ENCODE measurements around the gene CNOT6.

The CNOT6 gene

DNA sequence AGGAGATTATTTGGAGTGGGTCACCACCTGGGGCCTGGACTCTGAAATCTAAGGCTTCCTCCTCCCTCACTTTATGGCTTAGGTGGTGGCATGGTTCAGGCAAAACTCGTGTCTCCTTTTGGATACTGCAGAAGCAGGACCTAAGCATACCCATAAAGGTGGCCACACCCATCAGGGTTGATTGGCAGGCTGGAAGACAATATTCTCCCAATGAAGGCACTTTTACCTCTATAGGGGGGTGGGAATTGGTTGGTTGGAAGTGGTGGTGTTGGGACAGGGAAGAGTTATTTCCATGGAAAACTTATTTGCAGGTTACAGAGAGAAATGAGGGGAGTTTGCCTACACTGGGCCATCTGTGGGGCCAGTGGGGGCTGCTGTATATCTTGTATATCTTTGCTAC lies 39.7 kb downstream of the CNOT6 start:
- H3K4me3 ChIP-seq (ENCODE audit: low read length): no peak overlapping the region
- peaks cover 31% of the 10 kb centered on the region for H3K9me3 ChIP-seq (ENCODE audit: low read length)

GRCh38 chr5:180535573-180535972 lies 41.4 kb downstream of the CNOT6 start:
- Histone ChIP-seq H3K27me3 (ENCODE audit: insufficient read depth, low read length) (no peaks in the 10 kb centered on the region), H3K4me3 (ENCODE audit: low read length) (no peak overlapping the region), H2AFZ (ENCODE audit: low read depth, low read length) (no peak overlapping the region), H3K36me3 (ENCODE audit: insufficient read depth, low read length) (peaks cover 59% of the 10 kb centered on the region), H3K9me3 (ENCODE audit: low read length) (peaks cover 31% of the 10 kb centered on the region), H3K4me1 (ENCODE audit: insufficient read depth, low read length) (no peaks in the 10 kb centered on the region)

More for the DNA sequence above, 39.7 kb downstream of the CNOT6 start:
- no peak overlapping the region for H2AFZ ChIP-seq (ENCODE audit: low read depth, low read length)
- H3K36me3 ChIP-seq (ENCODE audit: insufficient read depth, low read length): peaks cover 62% of the 10 kb centered on the region
- no peaks in the 10 kb centered on the region for H3K4me1 ChIP-seq (ENCODE audit: insufficient read depth, low read length)
- no peaks in the 10 kb centered on the region for H3K27me3 ChIP-seq (ENCODE audit: insufficient read depth, low read length)

GRCh38 chr5:180540050-180540694 lies 46.0 kb downstream of the CNOT6 start:
- H3K9me3 ChIP-seq (ENCODE audit: low read length): peaks cover 18% of the 10 kb centered on the region
- no peaks in the 10 kb centered on the region for H3K27me3 ChIP-seq (ENCODE audit: insufficient read depth, low read length)
- H3K4me3 ChIP-seq (ENCODE audit: low read length): no peak overlapping the region
- no peaks in the 10 kb centered on the region for H3K4me1 ChIP-seq (ENCODE audit: insufficient read depth, low read length)
- peaks cover 57% of the 10 kb centered on the region for H3K36me3 ChIP-seq (ENCODE audit: insufficient read depth, low read length)
- H2AFZ ChIP-seq (ENCODE audit: low read depth, low read length): no peak overlapping the region

DNA sequence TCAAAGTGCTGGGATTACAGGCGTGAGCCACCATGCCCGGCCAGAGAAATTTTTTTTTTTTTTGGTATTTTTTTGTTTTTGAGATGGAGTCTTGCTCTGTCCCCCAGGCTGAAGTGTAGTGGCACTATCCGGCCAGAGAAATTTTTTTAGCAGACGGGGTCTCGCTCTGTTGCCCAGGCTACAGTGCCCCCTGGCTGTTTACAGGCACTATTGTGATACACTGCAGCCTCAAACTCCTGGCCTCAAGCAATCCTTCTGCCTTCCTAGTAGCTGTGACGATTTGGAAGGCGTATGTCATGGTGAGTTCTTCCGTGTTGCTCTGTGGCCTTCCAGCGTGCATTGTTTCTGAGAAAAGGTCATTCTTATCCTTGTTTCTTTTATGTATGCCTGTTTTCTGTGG lies 47.5 kb downstream of the CNOT6 start:
- peaks cover 16% of the 10 kb centered on the region for H3K9me3 ChIP-seq (ENCODE audit: low read length)
- no peak overlapping the region for H2AFZ ChIP-seq (ENCODE audit: low read depth, low read length)
- no peaks in the 10 kb centered on the region for H3K4me1 ChIP-seq (ENCODE audit: insufficient read depth, low read length)
- H3K4me3 ChIP-seq (ENCODE audit: low read length): no peak overlapping the region
- H3K36me3 ChIP-seq (ENCODE audit: insufficient read depth, low read length): peaks cover 52% of the 10 kb centered on the region
- no peaks in the 10 kb centered on the region for H3K27me3 ChIP-seq (ENCODE audit: insufficient read depth, low read length)

- H3K4me1 ChIP-seq (ENCODE audit: insufficient read depth, low read length): no peaks in the 10 kb centered on the region
- H2AFZ ChIP-seq (ENCODE audit: low read depth, low read length): no peak overlapping the region
- peaks cover 47% of the 10 kb centered on the region for H3K36me3 ChIP-seq (ENCODE audit: insufficient read depth, low read length)
- no peak overlapping the region for H3K4me3 ChIP-seq (ENCODE audit: low read length)
- H3K27me3 ChIP-seq (ENCODE audit: insufficient read depth, low read length): no peaks in the 10 kb centered on the region
- peaks cover 6% of the 10 kb centered on the region for H3K9me3 ChIP-seq (ENCODE audit: low read length)
Measured at GRCh38 chr5:180545248-180545647, 51.1 kb downstream of the CNOT6 start.

DNA sequence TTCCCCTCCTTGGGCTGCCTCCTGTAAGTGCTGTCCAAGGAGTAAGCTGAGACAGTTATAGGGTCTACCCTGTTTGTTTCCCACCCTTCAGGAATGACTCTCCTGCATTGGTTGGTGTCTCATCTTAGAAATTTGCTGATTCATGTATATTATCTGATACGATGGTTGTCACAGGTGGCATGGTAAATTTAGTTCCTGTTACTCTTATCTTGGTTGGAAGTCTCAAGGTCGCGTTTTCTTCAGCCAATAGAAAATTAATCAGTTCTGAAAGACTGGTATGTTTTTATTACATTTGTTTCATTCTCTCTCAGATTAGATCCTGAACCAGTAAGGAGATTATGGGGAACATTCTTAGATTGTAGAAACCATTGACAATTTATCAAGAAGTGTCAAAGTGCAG lies 54.4 kb downstream of the CNOT6 start:
- H3K36me3 ChIP-seq (ENCODE audit: insufficient read depth, low read length): peaks cover 54% of the 10 kb centered on the region
- no peak overlapping the region for H2AFZ ChIP-seq (ENCODE audit: low read depth, low read length)
- H3K4me3 ChIP-seq (ENCODE audit: low read length): no peak overlapping the region
- peaks cover 2% of the 10 kb centered on the region for H3K9me3 ChIP-seq (ENCODE audit: low read length)
- H3K4me1 ChIP-seq (ENCODE audit: insufficient read depth, low read length): no peaks in the 10 kb centered on the region
- no peaks in the 10 kb centered on the region for H3K27me3 ChIP-seq (ENCODE audit: insufficient read depth, low read length)

GRCh38 chr5:180553530-180553929 lies 59.4 kb downstream of the CNOT6 start:
- H3K36me3 ChIP-seq (ENCODE audit: insufficient read depth, low read length): peaks cover 68% of the 10 kb centered on the region

DNA sequence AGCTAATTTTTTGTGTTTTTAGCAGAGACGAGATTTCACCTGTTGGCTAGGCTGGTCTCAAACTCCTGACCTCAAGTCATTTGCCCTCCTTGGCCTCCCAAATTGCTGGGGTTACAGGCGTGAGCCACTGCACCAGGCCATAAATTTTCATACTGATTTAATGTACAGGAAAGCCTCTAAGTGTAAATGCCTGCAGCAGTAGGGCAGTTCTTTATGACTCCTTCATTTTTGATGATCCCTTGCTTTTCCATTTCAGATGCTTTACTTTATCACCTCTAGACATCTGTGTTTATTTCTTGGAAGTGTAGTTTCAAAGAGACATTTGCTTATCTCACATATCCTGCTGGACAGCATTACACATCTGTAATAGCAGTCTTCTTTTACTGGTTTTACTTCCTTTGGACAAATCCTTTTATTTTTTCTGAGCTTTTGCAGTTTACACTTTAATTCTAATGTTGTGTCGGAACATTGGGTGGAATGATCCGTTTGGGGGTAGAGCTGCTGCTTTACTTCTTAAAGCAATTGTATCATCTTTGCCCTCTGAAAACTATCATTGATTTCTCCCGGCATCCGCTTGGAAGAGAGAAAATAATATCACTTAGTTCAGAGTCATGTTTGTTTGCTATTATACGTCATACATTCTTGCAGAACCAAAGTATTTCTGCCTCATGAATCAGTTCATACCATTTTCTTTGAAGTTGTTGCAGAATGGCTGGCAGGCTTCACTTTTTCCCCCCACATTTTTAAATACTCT lies 61.2 kb downstream of the CNOT6 start:
- Histone ChIP-seq H3K4me3 (ENCODE audit: low read length) (no peak overlapping the region), H3K36me3 (ENCODE audit: insufficient read depth, low read length) (peaks cover 75% of the 10 kb centered on the region), H3K27me3 (ENCODE audit: insufficient read depth, low read length) (no peaks in the 10 kb centered on the region), H2AFZ (ENCODE audit: low read depth, low read length) (no peak overlapping the region), H3K4me1 (ENCODE audit: insufficient read depth, low read length) (no peaks in the 10 kb centered on the region), H3K9me3 (ENCODE audit: low read length) (peaks cover 2% of the 10 kb centered on the region)

More at GRCh38 chr5:180553530-180553929, 59.4 kb downstream of the CNOT6 start:
- Histone ChIP-seq H3K4me3 (ENCODE audit: low read length) (no peak overlapping the region), H3K4me1 (ENCODE audit: insufficient read depth, low read length) (no peaks in the 10 kb centered on the region), H3K9me3 (ENCODE audit: low read length) (peaks cover 2% of the 10 kb centered on the region), H3K27me3 (ENCODE audit: insufficient read depth, low read length) (no peaks in the 10 kb centered on the region), H2AFZ (ENCODE audit: low read depth, low read length) (no peak overlapping the region)

DNA sequence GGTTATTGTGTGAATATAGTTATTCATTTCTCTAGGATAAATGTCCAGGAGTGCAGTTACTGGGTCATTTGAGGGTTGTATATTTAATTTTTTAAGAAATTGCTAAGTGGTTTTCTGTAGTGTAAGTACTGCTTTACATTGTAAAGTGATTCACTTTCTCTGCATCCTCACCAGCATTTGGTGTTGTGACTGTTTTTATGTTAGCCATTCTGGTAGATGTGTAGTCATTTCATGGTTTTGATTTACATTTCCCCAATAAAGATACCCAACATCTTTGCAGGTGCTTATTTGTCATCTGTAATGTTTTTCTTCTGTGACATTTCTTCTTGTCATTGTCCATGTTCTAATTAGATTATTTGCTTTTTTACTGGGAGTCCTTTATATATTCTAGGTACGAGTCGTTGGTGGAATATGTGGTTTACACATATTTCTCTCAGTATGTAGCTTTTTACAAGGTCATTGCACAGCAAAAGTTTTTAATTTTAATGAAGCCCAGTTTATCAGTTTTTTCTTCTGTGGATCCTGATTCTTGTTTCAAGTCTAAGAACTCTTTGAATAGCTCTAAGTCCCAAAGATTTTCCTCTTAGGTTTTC lies 63.1 kb downstream of the CNOT6 start:
- Histone ChIP-seq H3K27me3 (ENCODE audit: insufficient read depth, low read length) (no peaks in the 10 kb centered on the region), H3K9me3 (ENCODE audit: low read length) (peaks cover 2% of the 10 kb centered on the region), H3K4me3 (ENCODE audit: low read length) (no peak overlapping the region), H3K36me3 (ENCODE audit: insufficient read depth, low read length) (peaks cover 76% of the 10 kb centered on the region), H2AFZ (ENCODE audit: low read depth, low read length) (no peak overlapping the region), H3K4me1 (ENCODE audit: insufficient read depth, low read length) (no peaks in the 10 kb centered on the region)

GRCh38 chr5:180558232-180558631 lies 64.1 kb downstream of the CNOT6 start:
- Histone ChIP-seq H3K9me3 (ENCODE audit: low read length) (peaks cover 4% of the 10 kb centered on the region), H3K36me3 (ENCODE audit: insufficient read depth, low read length) (peaks cover 74% of the 10 kb centered on the region), H2AFZ (ENCODE audit: low read depth, low read length) (no peak overlapping the region), H3K27me3 (ENCODE audit: insufficient read depth, low read length) (no peaks in the 10 kb centered on the region), H3K4me1 (ENCODE audit: insufficient read depth, low read length) (no peaks in the 10 kb centered on the region), H3K4me3 (ENCODE audit: low read length) (no peak overlapping the region)

GRCh38 chr5:180563994-180564393 lies 69.8 kb downstream of the CNOT6 start:
- Histone ChIP-seq H2AFZ (ENCODE audit: low read depth, low read length) (no peak overlapping the region), H3K4me3 (ENCODE audit: low read length) (no peak overlapping the region), H3K4me1 (ENCODE audit: insufficient read depth, low read length) (no peaks in the 10 kb centered on the region), H3K36me3 (ENCODE audit: insufficient read depth, low read length) (peaks cover 78% of the 10 kb centered on the region), H3K9me3 (ENCODE audit: low read length) (peaks cover 2% of the 10 kb centered on the region), H3K27me3 (ENCODE audit: insufficient read depth, low read length) (no peaks in the 10 kb centered on the region)

GRCh38 chr5:180568914-180569313 lies 74.7 kb downstream of the CNOT6 start:
- no peak overlapping the region for H3K4me3 ChIP-seq (ENCODE audit: low read length)
- H3K27me3 ChIP-seq (ENCODE audit: insufficient read depth, low read length): no peaks in the 10 kb centered on the region
- peaks cover 91% of the 10 kb centered on the region for H3K36me3 ChIP-seq (ENCODE audit: insufficient read depth, low read length)
- H3K4me1 ChIP-seq (ENCODE audit: insufficient read depth, low read length): no peaks in the 10 kb centered on the region
- no peak overlapping the region for H2AFZ ChIP-seq (ENCODE audit: low read depth, low read length)
- H3K9me3 ChIP-seq (ENCODE audit: low read length): no peaks in the 10 kb centered on the region

DNA sequence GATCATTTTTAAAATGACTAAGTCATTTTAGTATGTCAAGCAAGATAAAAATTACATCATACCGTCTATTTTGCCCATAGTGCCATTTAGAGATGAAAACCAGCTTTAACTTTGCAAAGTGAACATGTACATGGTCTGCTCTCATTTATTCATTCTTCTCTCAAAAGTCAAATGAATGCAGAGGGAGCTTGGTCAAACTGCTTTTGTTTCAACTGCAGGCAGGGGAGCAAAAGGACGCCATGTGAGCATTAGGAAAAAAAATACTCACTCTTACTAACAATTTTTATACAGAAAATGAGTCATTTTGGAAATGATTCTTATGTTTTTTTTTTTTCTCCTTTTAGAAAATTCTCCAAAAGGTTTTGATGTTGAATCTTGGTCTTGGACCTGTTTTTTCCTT lies 81.4 kb downstream of the CNOT6 start:
- Histone ChIP-seq H3K9me3 (ENCODE audit: low read length) (no peaks in the 10 kb centered on the region), H3K36me3 (ENCODE audit: insufficient read depth, low read length) (peaks cover 77% of the 10 kb centered on the region), H3K4me1 (ENCODE audit: insufficient read depth, low read length) (no peaks in the 10 kb centered on the region), H3K27me3 (ENCODE audit: insufficient read depth, low read length) (no peaks in the 10 kb centered on the region), H3K4me3 (ENCODE audit: low read length) (no peak overlapping the region), H2AFZ (ENCODE audit: low read depth, low read length) (no peak overlapping the region)
